T-helper 22 cell (primary cell): Measurements from ENCODE around the gene LRRC10.
"Not testable (repeated sequence)": the region's sequence is repeated elsewhere in the genome, so short reads cannot be mapped to it uniquely, and the experiment has no call there.

Source experiments
- DNase-seq: peaks from one replicate; pipeline ENCODE4 v3.0.0-alpha.2; 2020; ENCODE audit warnings: low read depth

LRRC10 gene

GRCh38 chr12:69619050-69619449 lies 8.3 kb upstream of the LRRC10 start:
- no peak for DNase-seq

GRCh38 chr12:69616025-69616424 lies 5.3 kb upstream of the LRRC10 start:
- no peak for DNase-seq

GRCh38 chr12:69613351-69613750 lies 2.6 kb upstream of the LRRC10 start:
- DNase-seq, result no peak

GRCh38 chr12:69610126-69610525 lies 581 bp downstream of the LRRC10 start:
- DNase-seq, result no peak

- DNase-seq, result no peak
Observed at GRCh38 chr12:69608114-69608513, 2.6 kb downstream of the LRRC10 start.

GRCh38 chr12:69604275-69604674 lies 6.4 kb downstream of the LRRC10 start:
- not testable (repeated sequence) for DNase-seq

GRCh38 chr12:69603556-69603955 lies 7.2 kb downstream of the LRRC10 start:
- DNase-seq, result not testable (repeated sequence)

- no peak for DNase-seq
Observed at GRCh38 chr12:69602954-69603353, 7.8 kb downstream of the LRRC10 start.

- no peak for DNase-seq
Observed at GRCh38 chr12:69601962-69602685, 8.6 kb downstream of the LRRC10 start.

GRCh38 chr12:69600804-69601203 lies 9.9 kb downstream of the LRRC10 start:
- no peak for DNase-seq

GRCh38 chr12:69598174-69598753 lies 12.4 kb downstream of the LRRC10 start:
- DNase-seq, result no peak

- DNase-seq, result no peak
Observed at GRCh38 chr12:69595689-69596088, 15.0 kb downstream of the LRRC10 start.

GRCh38 chr12:69589082-69589481 lies 21.6 kb downstream of the LRRC10 start:
- DNase-seq, result no peak

GRCh38 chr12:69588527-69588926 lies 22.2 kb downstream of the LRRC10 start:
- no peak for DNase-seq

- peak; percentile 92 for DNase-seq
Observed at GRCh38 chr12:69585189-69586062, 25.3 kb downstream of the LRRC10 start, which contains the start of gene CCT2. CCT2 (plus strand) TSS chr12:69585459; CDS start chr12:69585522, 63 bp downstream.

GRCh38 chr12:69583203-69583602 lies 27.5 kb downstream of the LRRC10 start:
- no peak for DNase-seq

GRCh38 chr12:69580074-69580473 lies 30.6 kb downstream of the LRRC10 start:
- DNase-seq, result no peak

GRCh38 chr12:69579029-69579428 lies 31.7 kb downstream of the LRRC10 start:
- DNase-seq, result no peak

GRCh38 chr12:69578283-69578682 lies 32.4 kb downstream of the LRRC10 start:
- DNase-seq, result no peak

GRCh38 chr12:69575346-69575745 lies 35.4 kb downstream of the LRRC10 start:
- DNase-seq, result no peak

- DNase-seq, result peak; percentile 34
Observed at GRCh38 chr12:69570545-69571399, 39.9 kb downstream of the LRRC10 start.

- DNase-seq, result no peak
Observed at GRCh38 chr12:69570000-69570516, 40.6 kb downstream of the LRRC10 start.
